Activated CD8-positive, alpha-beta memory T cell treated with anti-CD3 and anti-CD28 coated beads, Interleukin-2, amount 50 U/mL, for 4 hours (primary cell): Measurements from ENCODE around the gene SH3PXD2A.
"Not testable (repeated sequence)": the region's sequence is repeated elsewhere in the genome, so short reads cannot be mapped to it uniquely, and the experiment has no call there.

Experiments
- DNase-seq: peaks from one replicate; pipeline ENCODE4 v3.0.0-alpha.2; 2020

SH3PXD2A gene

GRCh38 chr10:103636492-103636891 lies 218.9 kb downstream of the SH3PXD2A start:
- no peak for DNase-seq

- no peak for DNase-seq
These were observed 219.8 kb downstream of the SH3PXD2A start for GRCh38 chr10:103635580-103635979.

- DNase-seq: no peak
These were observed 221.5 kb downstream of the SH3PXD2A start for GRCh38 chr10:103633846-103634245.

GRCh38 chr10:103632871-103633270 lies 222.5 kb downstream of the SH3PXD2A start:
- DNase-seq: not testable (repeated sequence)

- no peak for DNase-seq
These were observed 223.1 kb downstream of the SH3PXD2A start for GRCh38 chr10:103632247-103632642.

- DNase-seq: no peak
These were observed 225.2 kb downstream of the SH3PXD2A start for GRCh38 chr10:103630156-103630555.

- DNase-seq: no peak
These were observed 225.8 kb downstream of the SH3PXD2A start for GRCh38 chr10:103629581-103629980.

GRCh38 chr10:103627893-103628292 lies 227.5 kb downstream of the SH3PXD2A start:
- no peak for DNase-seq

GRCh38 chr10:103627111-103627892 lies 228.1 kb downstream of the SH3PXD2A start:
- DNase-seq: no peak

- no peak for DNase-seq
These were observed 229.2 kb downstream of the SH3PXD2A start for GRCh38 chr10:103626178-103626577.

- DNase-seq: no peak
These were observed 232.3 kb downstream of the SH3PXD2A start for GRCh38 chr10:103622935-103623574.

- DNase-seq: no peak
These were observed 233.1 kb downstream of the SH3PXD2A start for GRCh38 chr10:103622286-103622685.

- DNase-seq: no peak
These were observed 233.6 kb downstream of the SH3PXD2A start for GRCh38 chr10:103621783-103622125.

- no peak for DNase-seq
These were observed 234.2 kb downstream of the SH3PXD2A start for GRCh38 chr10:103620891-103621782.

- DNase-seq: no peak
These were observed 235.0 kb downstream of the SH3PXD2A start for GRCh38 chr10:103620352-103620740.

GRCh38 chr10:103619424-103620351 lies 235.7 kb downstream of the SH3PXD2A start:
- DNase-seq: no peak

- DNase-seq: no peak
These were observed 236.6 kb downstream of the SH3PXD2A start for GRCh38 chr10:103618575-103619423.

GRCh38 chr10:103617602-103618385 lies 237.6 kb downstream of the SH3PXD2A start:
- no peak for DNase-seq

- DNase-seq: no peak
These were observed 238.4 kb downstream of the SH3PXD2A start for GRCh38 chr10:103616705-103617601.
